ENCODE data around the gene TRIM50.
"Not testable (repeated sequence)": the region's sequence is repeated elsewhere in the genome, so short reads cannot be mapped to it uniquely, and the experiment has no call there.

Gene TRIM50

GRCh38 chr7:73327922-73328321 lies at the start of gene TRIM50, which contains the start of gene FKBP6:
Gene TRIM50 (minus strand): TSS chr7:73328082. CDS start chr7:73324787, 3,295 bp downstream.
Gene FKBP6 (plus strand): TSS chr7:73328161. CDS start chr7:73328429, 268 bp downstream.
- DNase-seq (ENCODE audit: low spot score) = not testable (repeated sequence)

- no peak for DNase-seq (ENCODE audit: low spot score)
Measured at GRCh38 chr7:73376671-73377412, 49.0 kb upstream of the TRIM50 start.

GRCh38 chr7:73376262-73376661 lies 48.4 kb upstream of the TRIM50 start:
- DNase-seq (ENCODE audit: low spot score) = not testable (repeated sequence)

GRCh38 chr7:73373741-73374140 lies 45.9 kb upstream of the TRIM50 start:
- no peak for DNase-seq (ENCODE audit: low spot score)

- no peak for DNase-seq (ENCODE audit: low spot score)
Measured at GRCh38 chr7:73369622-73370021, 41.7 kb upstream of the TRIM50 start.

- DNase-seq (ENCODE audit: low spot score) = no peak
Measured at GRCh38 chr7:73369009-73369408, 41.1 kb upstream of the TRIM50 start.

GRCh38 chr7:73366990-73367389 lies 39.1 kb upstream of the TRIM50 start:
- DNase-seq (ENCODE audit: low spot score) = no peak

GRCh38 chr7:73366127-73366526 lies 38.2 kb upstream of the TRIM50 start:
- no peak for DNase-seq (ENCODE audit: low spot score)

- no peak for DNase-seq (ENCODE audit: low spot score)
Measured at GRCh38 chr7:73364006-73364728, 36.3 kb upstream of the TRIM50 start.

- DNase-seq (ENCODE audit: low spot score) = no peak
Measured at GRCh38 chr7:73363225-73364005, 35.5 kb upstream of the TRIM50 start.

GRCh38 chr7:73360590-73360989 lies 32.7 kb upstream of the TRIM50 start:
- DNase-seq (ENCODE audit: low spot score) = not testable (repeated sequence)

GRCh38 chr7:73359746-73360375 lies 32.0 kb upstream of the TRIM50 start:
- DNase-seq (ENCODE audit: low spot score) = no peak

- DNase-seq (ENCODE audit: low spot score) = no peak
Measured at GRCh38 chr7:73359306-73359705, 31.4 kb upstream of the TRIM50 start.

- no peak for DNase-seq (ENCODE audit: low spot score)
Measured at GRCh38 chr7:73358590-73359275, 30.9 kb upstream of the TRIM50 start.

- no peak for DNase-seq (ENCODE audit: low spot score)
Measured at GRCh38 chr7:73356159-73356558, 28.3 kb upstream of the TRIM50 start.

GRCh38 chr7:73354821-73355220 lies 26.9 kb upstream of the TRIM50 start:
- no peak for DNase-seq (ENCODE audit: low spot score)

- no peak for DNase-seq (ENCODE audit: low spot score)
Measured at GRCh38 chr7:73354196-73354595, 26.3 kb upstream of the TRIM50 start.

- no peak for DNase-seq (ENCODE audit: low spot score)
Measured at GRCh38 chr7:73353243-73353642, 25.4 kb upstream of the TRIM50 start.

GRCh38 chr7:73352784-73353183 lies 24.9 kb upstream of the TRIM50 start:
- no peak for DNase-seq (ENCODE audit: low spot score)

GRCh38 chr7:73351447-73352167 lies 23.7 kb upstream of the TRIM50 start:
- no peak for DNase-seq (ENCODE audit: low spot score)
